ENCODE results near the gene SIX5.

The SIX5 gene

DNA sequence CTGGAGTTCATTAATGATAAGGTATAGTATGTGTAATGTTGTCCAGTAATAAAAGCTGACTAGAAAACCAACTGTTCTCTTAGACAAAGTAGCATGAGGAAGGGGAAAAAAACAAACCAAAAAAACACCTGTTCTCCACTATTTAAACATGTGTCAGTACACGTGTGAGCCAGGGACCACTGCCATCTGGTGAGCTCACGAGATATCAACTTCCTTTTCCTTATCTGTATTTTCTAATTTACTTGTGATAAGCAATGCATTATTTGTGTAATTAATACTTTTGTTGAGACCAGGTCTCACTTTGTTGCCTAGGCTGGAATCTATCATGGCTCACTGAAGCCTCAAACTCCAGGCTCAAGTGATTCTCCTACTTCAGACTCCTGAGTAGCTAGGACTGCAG is 4.3 kb upstream of the SIX5 start:
- no peak for DNase-seq

DNA sequence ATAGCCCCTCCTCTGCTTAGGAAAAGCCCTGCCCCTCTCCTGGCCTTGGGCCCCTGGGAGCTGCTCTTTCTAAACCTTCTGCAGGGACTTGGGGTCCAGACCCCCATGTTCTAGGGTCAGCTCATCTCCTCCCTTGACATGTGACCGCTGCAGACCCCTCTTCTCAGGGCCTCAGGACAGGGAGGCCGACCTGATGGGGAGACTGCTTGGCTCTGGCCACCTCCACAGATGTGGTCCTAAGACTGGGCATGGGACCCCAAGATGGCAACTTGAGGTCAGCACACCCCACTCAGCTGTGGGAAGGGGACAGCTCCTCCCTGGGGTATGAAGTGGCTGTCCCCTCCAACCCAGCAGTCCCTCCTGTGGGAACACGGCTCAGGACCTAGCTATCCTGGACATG is 3.9 kb upstream of the SIX5 start:
- DNase-seq = no peak

DNA sequence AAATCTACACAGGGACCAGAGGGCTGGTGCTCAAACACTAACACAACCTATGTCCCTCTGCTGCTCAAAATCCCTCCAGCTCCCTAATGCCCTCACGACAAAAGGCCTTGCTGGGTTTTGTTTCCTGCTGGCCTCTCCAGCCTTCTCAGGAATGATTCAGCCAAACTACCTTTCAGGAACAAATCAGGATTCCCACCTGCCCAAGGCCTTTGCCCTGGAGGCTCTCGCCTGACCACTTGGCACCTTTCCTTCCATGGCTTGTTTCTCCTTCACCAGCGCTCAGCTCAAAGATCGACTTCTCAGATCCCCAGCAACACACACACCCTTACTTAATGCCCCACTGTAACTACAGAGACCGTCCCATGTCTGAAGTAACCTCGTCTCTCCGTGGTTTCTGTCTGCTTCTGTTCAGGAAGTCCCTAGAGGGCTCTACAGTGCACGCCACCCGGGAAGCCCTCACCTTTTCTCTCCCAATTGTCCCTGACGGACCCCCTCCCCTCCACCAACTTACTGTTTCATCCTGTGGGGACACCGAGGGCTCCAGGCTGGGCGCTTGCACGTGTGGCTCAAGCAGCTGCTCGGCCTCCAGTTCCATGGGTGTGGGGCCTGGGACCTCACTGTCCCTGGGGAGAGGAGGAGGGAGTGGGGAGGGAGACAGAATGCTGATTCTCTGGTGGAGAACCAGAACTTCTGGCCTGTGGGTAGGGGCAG is 3.2 kb upstream of the SIX5 start:
- DNase-seq = no peak

DNA sequence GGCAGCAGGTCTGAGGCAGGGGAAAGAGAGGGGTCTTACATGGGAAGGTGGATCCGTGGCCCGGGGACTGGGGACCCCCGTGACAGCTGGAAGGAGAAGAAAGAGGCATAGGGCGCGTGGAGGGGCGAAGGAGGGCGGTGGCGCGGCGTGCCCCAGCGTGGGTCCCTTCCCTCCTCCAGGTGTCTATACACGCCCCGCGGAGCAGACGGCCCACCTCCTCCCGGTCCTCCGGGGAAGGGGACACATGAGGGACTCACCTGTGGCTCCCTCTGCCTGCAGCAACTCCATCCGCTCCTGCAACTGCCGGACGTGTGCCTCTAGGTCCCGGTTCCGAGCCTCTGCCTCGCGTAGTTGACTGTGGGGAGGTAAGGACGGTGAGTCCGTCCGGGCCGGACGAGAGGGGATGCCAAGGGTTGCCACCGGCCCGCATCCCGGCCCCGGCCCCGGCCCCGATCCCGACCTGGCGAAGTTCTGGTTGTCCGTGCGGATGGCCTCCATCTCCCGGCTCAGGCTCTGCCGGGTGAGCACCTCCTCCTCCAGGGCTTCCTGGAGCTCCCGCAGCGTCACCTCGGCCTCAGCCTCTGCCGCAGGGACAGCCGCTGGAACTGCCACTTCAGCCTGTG is 2.4 kb upstream of the SIX5 start:
- DNase-seq = no peak

DNA sequence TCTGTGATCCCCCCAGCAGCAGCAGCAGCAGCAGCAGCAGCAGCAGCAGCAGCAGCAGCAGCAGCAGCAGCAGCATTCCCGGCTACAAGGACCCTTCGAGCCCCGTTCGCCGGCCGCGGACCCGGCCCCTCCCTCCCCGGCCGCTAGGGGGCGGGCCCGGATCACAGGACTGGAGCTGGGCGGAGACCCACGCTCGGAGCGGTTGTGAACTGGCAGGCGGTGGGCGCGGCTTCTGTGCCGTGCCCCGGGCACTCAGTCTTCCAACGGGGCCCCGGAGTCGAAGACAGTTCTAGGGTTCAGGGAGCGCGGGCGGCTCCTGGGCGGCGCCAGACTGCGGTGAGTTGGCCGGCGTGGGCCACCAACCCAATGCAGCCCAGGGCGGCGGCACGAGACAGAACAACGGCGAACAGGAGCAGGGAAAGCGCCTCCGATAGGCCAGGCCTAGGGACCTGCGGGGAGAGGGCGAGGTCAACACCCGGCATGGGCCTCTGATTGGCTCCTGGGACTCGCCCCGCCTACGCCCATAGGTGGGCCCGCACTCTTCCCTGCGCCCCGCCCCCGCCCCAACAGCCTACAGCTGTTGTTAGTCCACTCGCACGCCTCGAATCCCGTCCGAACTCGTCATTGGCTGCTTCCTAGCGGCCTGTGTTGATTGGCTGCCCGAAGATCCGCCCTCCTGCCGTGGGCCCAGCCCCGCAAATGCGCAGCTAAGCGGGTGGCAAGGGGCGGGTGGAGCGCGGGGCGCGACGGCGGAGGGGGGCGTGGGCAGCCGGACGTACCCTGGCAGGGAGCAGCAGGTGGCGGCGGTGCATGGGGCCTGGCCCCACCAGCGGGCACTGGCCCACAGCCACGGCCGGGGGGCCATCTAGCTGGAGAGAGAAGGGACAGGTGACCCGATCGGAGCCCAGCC is 1.4 kb upstream of the SIX5 start:
- DNase-seq = peak; percentile 99

DNA sequence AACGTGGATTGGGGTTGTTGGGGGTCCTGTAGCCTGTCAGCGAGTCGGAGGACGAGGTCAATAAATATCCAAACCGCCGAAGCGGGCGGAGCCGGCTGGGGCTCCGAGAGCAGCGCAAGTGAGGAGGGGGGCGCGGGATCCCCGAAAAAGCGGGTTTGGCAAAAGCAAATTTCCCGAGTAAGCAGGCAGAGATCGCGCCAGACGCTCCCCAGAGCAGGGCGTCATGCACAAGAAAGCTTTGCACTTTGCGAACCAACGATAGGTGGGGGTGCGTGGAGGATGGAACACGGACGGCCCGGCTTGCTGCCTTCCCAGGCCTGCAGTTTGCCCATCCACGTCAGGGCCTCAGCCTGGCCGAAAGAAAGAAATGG is 754 bp upstream of the SIX5 start:
- peak; percentile 88 for DNase-seq

- DNase-seq = no peak
These were observed 433 bp downstream of the SIX5 start for GRCh38 chr19:45768655-45768983.

DNA sequence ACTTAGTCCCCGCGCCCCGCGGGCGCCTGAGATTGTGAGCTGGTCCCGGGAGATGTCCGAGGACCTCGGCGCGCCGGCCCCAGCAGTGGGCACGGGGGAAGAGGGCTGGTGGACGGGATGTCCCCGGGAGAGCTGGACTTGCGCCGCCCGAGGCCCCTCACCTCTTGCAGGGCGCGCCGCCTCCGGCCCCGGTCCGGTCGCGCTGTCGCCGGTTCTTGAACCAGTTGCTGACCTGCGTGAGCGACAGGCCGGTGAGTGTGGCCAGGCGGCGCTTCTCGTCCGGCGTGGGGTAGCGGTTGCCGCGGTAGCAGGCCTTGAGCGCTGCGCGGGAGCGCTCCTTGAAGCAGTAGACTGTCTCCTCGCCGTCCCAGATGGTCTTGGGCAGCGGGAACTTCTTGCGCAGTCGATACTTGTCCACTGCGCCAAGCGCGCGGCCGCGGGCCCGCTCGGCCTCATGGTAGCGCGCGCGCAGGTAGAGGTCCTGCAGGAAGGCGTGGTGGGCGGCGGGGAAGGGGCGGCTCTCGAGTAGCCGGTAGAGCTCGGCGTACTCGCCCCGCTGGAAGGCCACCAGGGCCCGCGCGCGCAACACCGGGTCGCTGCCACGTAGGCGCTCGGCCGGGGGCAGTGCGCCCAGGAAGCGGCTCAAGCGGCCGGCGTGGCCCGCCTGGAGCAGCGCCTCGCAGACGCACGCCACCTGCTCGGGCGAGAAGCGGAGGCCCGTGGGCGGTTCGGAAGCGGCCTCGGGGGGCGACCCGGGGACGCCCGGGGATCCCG is 984 bp downstream of the SIX5 start:
- DNase-seq = peak; percentile 83

GRCh38 chr19:45767410-45767880 is 1.6 kb downstream of the SIX5 start:
- peak; percentile 82 for DNase-seq

DNA sequence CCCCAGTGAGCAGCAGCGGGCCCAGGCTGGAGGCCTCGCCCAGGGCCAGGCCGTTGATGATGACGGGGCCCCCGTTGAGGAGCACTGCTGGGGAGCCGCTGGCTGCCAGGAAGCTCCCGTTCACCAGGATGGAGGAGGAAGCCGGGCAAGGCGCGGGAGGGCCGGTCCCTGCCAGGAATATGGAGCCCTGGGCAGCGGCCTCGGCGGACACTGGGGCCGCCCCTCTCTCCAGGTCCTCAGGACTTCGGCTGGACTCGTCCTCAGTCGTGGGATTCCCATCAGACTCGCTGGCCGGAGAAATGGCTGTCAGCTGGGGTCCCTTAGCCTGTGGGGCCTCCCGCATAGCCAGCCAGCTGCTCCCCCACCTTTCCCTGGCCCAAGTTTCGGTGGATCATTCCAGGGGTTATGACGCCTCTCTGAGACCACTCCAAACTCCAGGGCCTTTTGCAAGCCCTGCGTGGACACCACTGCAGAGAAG is 2.1 kb downstream of the SIX5 start:
- DNase-seq = no peak

GRCh38 chr19:45766296-45766868 is 2.7 kb downstream of the SIX5 start:
- no peak for DNase-seq

GRCh38 chr19:45765702-45766295 is 3.3 kb downstream of the SIX5 start:
- DNase-seq = no peak

DNA sequence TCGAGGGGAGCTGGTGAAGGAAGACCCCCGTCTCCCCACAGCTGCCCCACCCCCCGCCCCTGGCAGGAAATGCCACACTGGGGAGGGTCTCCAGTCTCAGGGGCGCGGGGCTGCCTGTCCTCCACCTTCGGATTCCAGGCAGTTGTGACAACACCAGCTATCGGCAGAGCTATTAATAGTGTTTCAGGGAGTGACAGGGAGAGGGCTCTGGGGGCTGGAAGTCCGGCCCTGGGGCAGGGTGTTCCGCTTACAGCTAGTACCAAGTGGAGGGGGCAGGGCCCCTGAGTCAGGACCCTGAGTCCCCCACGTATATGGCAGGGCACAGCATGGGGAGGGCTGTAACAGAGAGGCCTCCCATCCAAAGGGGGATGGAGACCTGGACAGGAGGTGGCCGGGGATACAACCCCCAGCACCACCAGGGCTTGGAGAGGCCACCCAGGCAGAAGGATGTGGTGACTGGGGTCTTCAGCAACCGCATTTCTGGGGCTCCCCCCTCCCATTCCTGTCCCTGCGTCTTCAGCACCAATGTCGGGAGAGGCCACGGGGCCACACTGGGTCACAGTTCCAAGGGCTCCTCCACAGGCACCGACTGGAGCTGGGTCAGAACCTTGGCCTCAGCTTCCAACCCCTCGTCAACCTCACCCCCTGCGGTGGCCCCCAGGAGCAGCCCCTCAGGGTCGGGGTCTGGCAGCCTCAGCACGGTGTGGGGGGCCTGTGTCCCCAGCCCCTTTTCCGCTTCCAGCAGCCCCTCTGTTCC is 3.9 kb downstream of the SIX5 start:
- DNase-seq = no peak

DNA sequence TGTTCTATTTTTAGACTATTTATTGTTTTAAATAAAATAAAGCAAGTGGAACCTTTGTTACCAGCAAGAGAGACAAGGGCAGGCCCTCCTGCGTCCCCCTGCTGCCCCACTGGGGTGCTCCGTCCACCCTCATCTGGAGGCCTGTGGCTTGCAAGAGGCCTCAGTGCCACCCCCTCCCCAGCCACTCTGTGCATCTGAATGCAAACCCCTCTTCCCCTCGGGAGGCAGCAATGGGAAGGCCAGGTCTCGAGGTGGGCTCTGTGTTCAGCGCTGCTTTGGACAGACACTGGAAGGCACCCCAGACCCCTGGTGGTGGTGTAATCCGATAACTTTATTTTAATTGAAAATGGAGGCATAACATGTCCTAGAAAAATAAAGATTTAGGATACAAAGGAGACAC is 4.6 kb downstream of the SIX5 start:
- DNase-seq = peak; percentile 58

DNA sequence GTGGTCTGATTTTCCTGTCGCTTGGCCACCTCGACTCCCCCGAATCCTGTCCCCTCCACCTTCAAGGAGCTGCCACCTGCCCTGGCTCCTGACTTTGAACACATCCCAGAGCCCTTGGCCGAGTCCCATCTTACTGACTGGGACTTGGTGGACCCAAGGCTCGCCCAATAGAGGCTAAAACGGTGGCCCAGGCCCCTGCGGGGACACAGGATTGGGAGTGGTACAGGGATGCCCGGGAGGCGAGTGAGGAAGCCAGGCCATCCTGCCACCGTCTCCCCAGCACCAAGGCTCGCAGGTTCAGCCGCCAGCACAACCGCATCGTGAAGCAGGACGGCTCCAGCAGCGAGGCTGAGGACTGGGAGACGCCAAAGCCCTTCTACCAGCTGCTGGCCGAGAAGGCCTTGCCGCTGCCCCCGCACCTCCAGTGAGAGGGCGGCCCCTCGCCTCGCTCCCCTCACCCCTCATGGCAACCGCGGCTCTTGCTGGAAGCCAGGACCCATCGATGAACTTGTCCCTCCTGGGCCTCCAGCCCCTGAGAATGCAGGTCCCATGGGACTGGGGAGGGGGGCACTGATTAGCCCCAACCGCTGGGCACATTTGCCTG is 5.3 kb downstream of the SIX5 start:
- DNase-seq = peak; percentile 57

GRCh38 chr19:45762870-45763631 is 6.0 kb downstream of the SIX5 start:
- DNase-seq = no peak

DNA sequence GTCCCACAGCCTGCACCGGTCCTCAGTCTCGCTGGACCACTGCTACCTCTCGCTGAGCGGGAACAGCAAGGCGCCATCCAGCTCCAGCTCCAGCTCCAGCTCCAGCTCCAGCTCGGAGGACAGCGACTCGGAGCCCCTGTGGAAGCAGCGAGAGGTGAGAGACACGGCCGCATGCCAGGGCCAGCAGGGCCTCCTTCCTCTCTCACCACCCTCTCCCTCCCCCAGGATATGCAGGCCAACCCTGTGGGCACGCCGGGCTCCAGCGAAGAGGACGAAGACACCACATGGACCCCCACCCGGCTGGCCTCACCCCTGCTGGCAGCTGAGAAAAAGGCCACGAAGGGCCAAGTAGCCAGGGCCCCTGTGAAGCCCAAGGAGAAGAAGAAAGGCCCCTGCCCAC is 7.3 kb downstream of the SIX5 start:
- no peak for DNase-seq

- DNase-seq = no peak
These were observed 10.1 kb downstream of the SIX5 start for GRCh38 chr19:45758921-45759320.

GRCh38 chr19:45757695-45758094 is 11.4 kb downstream of the SIX5 start:
- DNase-seq = no peak

DNA sequence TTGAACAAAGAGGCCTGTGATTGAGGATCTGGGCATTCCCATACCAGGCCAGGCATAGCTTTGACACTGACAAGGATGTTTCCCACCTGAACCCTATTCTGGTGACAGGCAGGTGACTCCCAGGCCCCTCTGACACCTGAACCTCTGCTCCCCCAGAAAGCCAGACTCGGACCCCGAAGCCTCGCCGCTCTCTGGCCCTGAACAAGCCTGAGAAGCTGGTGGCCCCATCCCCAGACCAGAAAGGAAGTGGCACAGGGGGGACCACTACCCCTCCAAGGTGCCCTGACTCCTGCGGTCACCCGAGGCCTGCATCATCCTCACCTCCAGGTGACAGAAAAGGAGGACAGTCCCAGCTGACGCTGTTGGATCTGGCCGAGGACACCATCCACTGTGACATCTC is 14.7 kb downstream of the SIX5 start:
- DNase-seq = no peak

Data from eye (tissue), 1 donor.